GM12874 (cell line): Measurements from ENCODE around the gene NPBWR2.

Experiments
- CTCF ChIP-seq: IDR thresholded peaks from 2 replicates; pipeline ENCODE4 v1.5.1; 2011; ENCODE audit warnings: low read depth, mild to moderate bottlenecking, control low read depth, low read length, moderate library complexity; ENCODE audit not compliant: insufficient read depth

NPBWR2 gene

GRCh38 chr20:64067005-64067632 is 40.2 kb downstream of the NPBWR2 start:
- no peak for TF ChIP-seq CTCF

- no peak for TF ChIP-seq CTCF
These were observed 41.4 kb downstream of the NPBWR2 start for GRCh38 chr20:64065974-64066343.

GRCh38 chr20:64065062-64065973 is 42.0 kb downstream of the NPBWR2 start:
- TF ChIP-seq CTCF: no peak

GRCh38 chr20:64064145-64064698 is 43.1 kb downstream of the NPBWR2 start:
- no peak for TF ChIP-seq CTCF

GRCh38 chr20:64063389-64064144 is 43.8 kb downstream of the NPBWR2 start:
- TF ChIP-seq CTCF: no peak

GRCh38 chr20:64062596-64063388 is 44.6 kb downstream of the NPBWR2 start, which contains the start of gene TCEA2:
Gene TCEA2 (plus strand): TSS chr20:64063198. CDS start chr20:64063313, 115 bp downstream.
- TF ChIP-seq CTCF: no peak
